ENCODE data around the gene TTLL9. TPM values are rescaled to one million over a fixed set of nuclear protein-coding genes. Genes with fewer than 3 reads are reported as not detected.

Gene TTLL9
- total RNA-seq, 1 experiment from 2014 or later, result 2.1 TPM

- POLR2A ChIA-PET, result no interaction called here
- Histone ChIP-seq H3K4me1 (ENCODE audit: control insufficient read depth, insufficient read depth, low read length) (no peaks in the 10 kb centered on the region; the same call in 1 of the 2 replicates), H3K27me3 (ENCODE audit: control insufficient read depth, insufficient read depth, low read length) (peaks cover 3% of the 10 kb centered on the region; the same call in 1 of the 2 replicates), H3K4me3 (ENCODE audit: low read depth in 2 of 2, low read length in 2 of 2) (no peak overlapping the region), H3K36me3 (ENCODE audit: control insufficient read depth, insufficient read depth, low read length) (no peaks in the 10 kb centered on the region), H3K27ac (ENCODE audit: low read length) (no peak overlapping the region), H3K9me3 (ENCODE audit: control insufficient read depth, insufficient read depth, low read depth, low read length) (no peaks in the 10 kb centered on the region)
- BruUV-seq (replicated peaks), result no TSS peak
- DNase-seq (ENCODE audit: low read depth, low spot score), result no peak
- TF ChIP-seq REST (IDR thresholded peaks at IDR 0.05; ENCODE audit: insufficient read depth in 1 of 2, low read depth in 2 of 2, low read length in 1 of 2) (no peak), SIN3A (IDR thresholded peaks at IDR 0.05; ENCODE audit: borderline replicate concordance, insufficient read depth, low read depth, low read length) (no peak), TCF7L2 (IDR thresholded peaks at IDR 0.05; ENCODE audit: low read depth, low read length) (no peak), POLR2AphosphoS5 (IDR thresholded peaks at IDR 0.05; ENCODE audit: low read depth, low read length) (no peak)
- TF ChIP-seq, protein P1, sequence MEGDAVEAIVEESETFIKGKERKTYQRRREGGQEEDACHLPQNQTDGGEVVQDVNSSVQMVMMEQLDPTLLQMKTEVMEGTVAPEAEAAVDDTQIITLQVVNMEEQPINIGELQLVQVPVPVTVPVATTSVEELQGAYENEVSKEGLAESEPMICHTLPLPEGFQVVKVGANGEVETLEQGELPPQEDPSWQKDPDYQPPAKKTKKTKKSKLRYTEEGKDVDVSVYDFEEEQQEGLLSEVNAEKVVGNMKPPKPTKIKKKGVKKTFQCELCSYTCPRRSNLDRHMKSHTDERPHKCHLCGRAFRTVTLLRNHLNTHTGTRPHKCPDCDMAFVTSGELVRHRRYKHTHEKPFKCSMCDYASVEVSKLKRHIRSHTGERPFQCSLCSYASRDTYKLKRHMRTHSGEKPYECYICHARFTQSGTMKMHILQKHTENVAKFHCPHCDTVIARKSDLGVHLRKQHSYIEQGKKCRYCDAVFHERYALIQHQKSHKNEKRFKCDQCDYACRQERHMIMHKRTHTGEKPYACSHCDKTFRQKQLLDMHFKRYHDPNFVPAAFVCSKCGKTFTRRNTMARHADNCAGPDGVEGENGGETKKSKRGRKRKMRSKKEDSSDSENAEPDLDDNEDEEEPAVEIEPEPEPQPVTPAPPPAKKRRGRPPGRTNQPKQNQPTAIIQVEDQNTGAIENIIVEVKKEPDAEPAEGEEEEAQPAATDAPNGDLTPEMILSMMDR (IDR thresholded peaks at IDR 0.05), result no peak
- no peak for ATAC-seq
- CTCF ChIA-PET, result no interaction called here
- intact Hi-C loops (cut with micrococcal nuclease; ENCODE audit: unreplicated experiment), result no loop called here
- in situ Hi-C loops (cut with HindIII; ENCODE audit: low pct_unique_long_range_greater_than_20kb, low sequenced_read_pairs), result no loop called here
These were observed 5.2 kb downstream of the TTLL9 start for GRCh38 chr20:31875671-31876070.

- Histone ChIP-seq H3K4me1 (ENCODE audit: control insufficient read depth, insufficient read depth, low read length) (peaks cover 4% of the 10 kb centered on the region; the same call in 1 of the 2 replicates), H3K4me3 (ENCODE audit: low read depth in 2 of 2, low read length in 2 of 2) (no peak overlapping the region), H3K27ac (ENCODE audit: low read length) (no peak overlapping the region), H3K36me3 (ENCODE audit: control insufficient read depth, insufficient read depth, low read length) (no peaks in the 10 kb centered on the region), H3K27me3 (ENCODE audit: control insufficient read depth, insufficient read depth, low read length) (no peaks in the 10 kb centered on the region; the same call in 1 of the 2 replicates), H3K9me3 (ENCODE audit: control insufficient read depth, insufficient read depth, low read depth, low read length) (no peaks in the 10 kb centered on the region)
- intact Hi-C loops (cut with micrococcal nuclease; ENCODE audit: unreplicated experiment) (no loop called here), in situ Hi-C loops (cut with HindIII; ENCODE audit: low pct_unique_long_range_greater_than_20kb, low sequenced_read_pairs) (no loop called here)
- CTCF ChIA-PET, result no interaction called here
- no TSS peak for BruUV-seq (replicated peaks)
- POLR2A ChIA-PET, result no interaction called here
- DNase-seq (ENCODE audit: low read depth, low spot score) (no peak), ATAC-seq (no peak)
- no peak for TF ChIP-seq REST (IDR thresholded peaks at IDR 0.05; ENCODE audit: insufficient read depth in 1 of 2, low read depth in 2 of 2, low read length in 1 of 2)
These were observed 7.2 kb downstream of the TTLL9 start for GRCh38 chr20:31877684-31878083.

Data from Panc1 (cell line).